Tibial nerve (tissue), 3 donors: Measurements from ENCODE around the gene TAF10.

ENCODE experiments used
- POLR2A ChIP-seq, 2 donors: fragments of 450-650 bp; IDR thresholded peaks; one replicate each; pipeline ENCODE4 v1.6.1; 2017; ENCODE audit warnings: antibody characterized with exemption in 2 of 2, mild to moderate bottlenecking in 2 of 2, moderate library complexity in 2 of 2
- TF ChIP-seq, protein P1 (sequence below), 5 experiments: fragments of 200-600 bp in 3 of 5; fragments of 450-650 bp in 2 of 5; sonication (generic) in 3 of 5; IDR thresholded peaks; one replicate each; pipeline ENCODE4 v1.5.1; 2016 to 2019; ENCODE audit warnings: antibody characterized with exemption in 5 of 5, mild to moderate bottlenecking in 3 of 5, moderate library complexity in 2 of 5

DNA sequence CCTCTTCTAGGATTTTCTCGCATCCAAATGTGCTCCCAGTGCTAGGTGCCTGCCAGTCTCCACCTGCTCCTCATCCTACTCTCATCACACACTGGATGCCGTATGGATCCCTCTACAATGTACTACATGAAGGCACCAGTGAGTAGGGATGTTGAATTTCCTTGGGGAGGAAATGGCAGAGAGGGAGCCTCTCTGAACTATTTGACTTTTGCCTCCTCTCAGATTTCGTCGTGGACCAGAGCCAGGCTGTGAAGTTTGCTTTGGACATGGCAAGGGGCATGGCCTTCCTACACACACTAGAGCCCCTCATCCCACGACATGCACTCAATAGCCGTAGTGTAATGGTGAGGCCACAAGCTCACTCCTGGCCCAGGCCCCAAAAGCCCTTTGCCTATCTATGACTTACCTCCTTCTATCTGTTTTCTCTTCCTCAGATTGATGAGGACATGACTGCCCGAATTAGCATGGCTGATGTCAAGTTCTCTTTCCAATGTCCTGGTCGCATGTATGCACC is 2.5 kb downstream of the TAF10 start:
- TF ChIP-seq, protein P1, sequence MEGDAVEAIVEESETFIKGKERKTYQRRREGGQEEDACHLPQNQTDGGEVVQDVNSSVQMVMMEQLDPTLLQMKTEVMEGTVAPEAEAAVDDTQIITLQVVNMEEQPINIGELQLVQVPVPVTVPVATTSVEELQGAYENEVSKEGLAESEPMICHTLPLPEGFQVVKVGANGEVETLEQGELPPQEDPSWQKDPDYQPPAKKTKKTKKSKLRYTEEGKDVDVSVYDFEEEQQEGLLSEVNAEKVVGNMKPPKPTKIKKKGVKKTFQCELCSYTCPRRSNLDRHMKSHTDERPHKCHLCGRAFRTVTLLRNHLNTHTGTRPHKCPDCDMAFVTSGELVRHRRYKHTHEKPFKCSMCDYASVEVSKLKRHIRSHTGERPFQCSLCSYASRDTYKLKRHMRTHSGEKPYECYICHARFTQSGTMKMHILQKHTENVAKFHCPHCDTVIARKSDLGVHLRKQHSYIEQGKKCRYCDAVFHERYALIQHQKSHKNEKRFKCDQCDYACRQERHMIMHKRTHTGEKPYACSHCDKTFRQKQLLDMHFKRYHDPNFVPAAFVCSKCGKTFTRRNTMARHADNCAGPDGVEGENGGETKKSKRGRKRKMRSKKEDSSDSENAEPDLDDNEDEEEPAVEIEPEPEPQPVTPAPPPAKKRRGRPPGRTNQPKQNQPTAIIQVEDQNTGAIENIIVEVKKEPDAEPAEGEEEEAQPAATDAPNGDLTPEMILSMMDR (IDR thresholded peaks at IDR 0.05) = no peak
- no peak for TF ChIP-seq POLR2A (IDR thresholded peaks at IDR 0.05)
